Activated CD8-positive, alpha-beta memory T cell treated with anti-CD3 and anti-CD28 coated beads, Interleukin-2, amount 50 U/mL, for 1 hour (primary cell): Measurements from ENCODE around the gene TCF12.
"Not testable (repeated sequence)": the region's sequence is repeated elsewhere in the genome, so short reads cannot be mapped to it uniquely, and the experiment has no call there.

Experiments used
- DNase-seq: peaks from one replicate; pipeline ENCODE4 v3.0.0-alpha.2; 2020; ENCODE audit errors: extremely low read depth

The TCF12 gene

GRCh38 chr15:57135800-57136199, 217.4 kb downstream of the TCF12 start:
- no peak for DNase-seq

- DNase-seq: no peak
These were observed 219.9 kb downstream of the TCF12 start for GRCh38 chr15:57138349-57138788.

GRCh38 chr15:57143511-57144078, 225.2 kb downstream of the TCF12 start:
- no peak for DNase-seq

GRCh38 chr15:57144448-57144847, 226.0 kb downstream of the TCF12 start:
- no peak for DNase-seq

GRCh38 chr15:57146506-57147201, 228.2 kb downstream of the TCF12 start:
- DNase-seq: no peak

- DNase-seq: no peak
These were observed 229.2 kb downstream of the TCF12 start for GRCh38 chr15:57147621-57148020.

GRCh38 chr15:57148262-57148661, 229.8 kb downstream of the TCF12 start:
- DNase-seq: no peak

GRCh38 chr15:57149196-57149595, 230.8 kb downstream of the TCF12 start:
- DNase-seq: no peak

GRCh38 chr15:57150066-57150865, 231.8 kb downstream of the TCF12 start:
- no peak for DNase-seq

- not testable (repeated sequence) for DNase-seq
These were observed 232.4 kb downstream of the TCF12 start for GRCh38 chr15:57150866-57151203.

GRCh38 chr15:57152133-57152532, 233.7 kb downstream of the TCF12 start:
- DNase-seq: no peak

- DNase-seq: no peak
These were observed 234.5 kb downstream of the TCF12 start for GRCh38 chr15:57152666-57153539.

GRCh38 chr15:57156210-57156884, 237.9 kb downstream of the TCF12 start:
- DNase-seq: no peak

GRCh38 chr15:57158589-57158988, 240.1 kb downstream of the TCF12 start:
- no peak for DNase-seq

GRCh38 chr15:57158997-57159668, 240.7 kb downstream of the TCF12 start:
- DNase-seq: no peak

- no peak for DNase-seq
These were observed 241.3 kb downstream of the TCF12 start for GRCh38 chr15:57159767-57160166.

- DNase-seq: no peak
These were observed 242.5 kb downstream of the TCF12 start for GRCh38 chr15:57160823-57161560.

GRCh38 chr15:57164251-57164650, 245.8 kb downstream of the TCF12 start:
- DNase-seq: not testable (repeated sequence)

GRCh38 chr15:57165992-57166391, 247.5 kb downstream of the TCF12 start:
- DNase-seq: no peak

- no peak for DNase-seq
These were observed 249.5 kb downstream of the TCF12 start for GRCh38 chr15:57167821-57168395.
